ENCODE measurements around the gene ACTL6A.

Gene ACTL6A

DNA sequence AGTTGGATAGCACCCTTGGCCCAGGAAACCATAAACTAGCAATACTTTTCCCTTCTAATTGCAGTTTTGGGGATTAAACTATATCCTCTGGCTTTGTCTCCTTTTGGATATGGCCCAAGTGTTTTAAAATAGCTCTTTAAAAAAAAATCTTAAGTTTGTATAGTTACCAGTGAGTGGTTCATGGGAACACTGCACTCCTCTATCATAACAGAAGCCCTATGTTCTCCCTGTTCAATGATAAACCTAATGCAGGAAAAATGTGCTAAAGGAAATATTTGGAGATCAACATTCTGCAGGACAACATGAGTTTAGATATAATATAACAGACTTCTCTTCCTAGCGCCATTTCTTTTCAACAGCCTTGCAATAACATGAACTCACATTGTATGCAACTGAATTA lies 28.6 kb downstream of the ACTL6A start:
- Histone ChIP-seq H3K9ac (ENCODE audit: low read depth, low read length) (no peak overlapping the region), H3K9me3 (ENCODE audit: control insufficient read depth, insufficient read depth, low read length) (no peaks in the 10 kb centered on the region), H3K4me1 (ENCODE audit: control insufficient read depth, insufficient read depth, low read length) (no peaks in the 10 kb centered on the region), H3K27ac (ENCODE audit: low read depth, low read length) (no peak overlapping the region), H3K27me3 (ENCODE audit: control insufficient read depth, insufficient read depth, low read length) (no peaks in the 10 kb centered on the region), H3K4me3 (ENCODE audit: low read depth, low read length) (no peak overlapping the region), H3K36me3 (ENCODE audit: control insufficient read depth, insufficient read depth, low read length) (peaks cover 97% of the 10 kb centered on the region)

DNA sequence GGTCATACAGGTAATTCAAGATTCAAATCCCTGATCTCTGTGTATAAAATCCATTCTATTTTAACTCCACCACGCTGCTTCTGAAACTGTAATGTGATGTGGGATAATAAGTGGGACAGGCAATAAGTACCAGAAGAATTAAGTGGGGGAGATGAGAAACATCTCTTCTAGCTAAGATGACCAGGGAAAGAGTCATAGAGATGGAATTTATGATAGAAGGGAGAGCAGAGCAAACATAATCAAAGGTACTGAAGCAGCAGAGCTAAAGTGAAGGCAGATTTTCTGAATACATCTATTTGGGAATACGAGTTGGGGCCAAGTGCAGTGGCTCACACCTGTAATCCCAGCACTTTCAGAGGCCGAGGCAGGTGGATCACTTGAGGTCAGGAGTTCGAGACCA lies 36.8 kb downstream of the ACTL6A start:
- H3K4me3 ChIP-seq (ENCODE audit: low read depth, low read length) = no peak overlapping the region
- no peak overlapping the region for H3K9ac ChIP-seq (ENCODE audit: low read depth, low read length)
- H3K4me1 ChIP-seq (ENCODE audit: control insufficient read depth, insufficient read depth, low read length) = no peaks in the 10 kb centered on the region; the same call in 1 of the 2 replicates
- peaks cover 82% of the 10 kb centered on the region for H3K36me3 ChIP-seq (ENCODE audit: control insufficient read depth, insufficient read depth, low read length)
- no peaks in the 10 kb centered on the region for H3K9me3 ChIP-seq (ENCODE audit: control insufficient read depth, insufficient read depth, low read length)
- H3K27ac ChIP-seq (ENCODE audit: low read depth, low read length) = no peak overlapping the region
- no peaks in the 10 kb centered on the region for H3K27me3 ChIP-seq (ENCODE audit: control insufficient read depth, insufficient read depth, low read length)

DNA sequence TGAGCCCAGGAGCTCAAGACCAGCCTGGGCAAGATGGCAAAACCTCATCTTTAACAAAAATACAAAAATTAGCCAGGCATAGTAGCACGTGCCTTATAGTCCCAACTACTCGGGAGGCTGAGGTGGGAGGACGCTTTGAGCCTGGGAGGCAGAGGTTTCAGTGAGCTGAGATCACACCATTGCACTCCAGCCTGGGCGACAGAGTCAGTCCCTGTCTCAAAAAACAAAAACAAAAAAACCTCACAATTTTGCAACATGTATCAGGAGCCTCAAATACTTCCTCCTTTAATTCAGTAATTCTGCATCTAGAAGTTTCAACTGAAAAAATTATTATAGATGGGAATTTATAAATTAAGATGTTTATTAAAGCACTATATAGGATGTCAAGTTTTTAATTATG lies 40.6 kb downstream of the ACTL6A start:
- peak overlapping the region; percentile 81 for H3K4me3 ChIP-seq (ENCODE audit: low read depth, low read length)
- no peak overlapping the region for H3K27ac ChIP-seq (ENCODE audit: low read depth, low read length)
- H3K9ac ChIP-seq (ENCODE audit: low read depth, low read length) = no peak overlapping the region
- H3K9me3 ChIP-seq (ENCODE audit: control insufficient read depth, insufficient read depth, low read length) = no peaks in the 10 kb centered on the region
- peaks cover 53% of the 10 kb centered on the region for H3K36me3 ChIP-seq (ENCODE audit: control insufficient read depth, insufficient read depth, low read length)
- no peaks in the 10 kb centered on the region for H3K27me3 ChIP-seq (ENCODE audit: control insufficient read depth, insufficient read depth, low read length)
- H3K4me1 ChIP-seq (ENCODE audit: control insufficient read depth, insufficient read depth, low read length) = no peaks in the 10 kb centered on the region; the same call in 1 of the 2 replicates

DNA sequence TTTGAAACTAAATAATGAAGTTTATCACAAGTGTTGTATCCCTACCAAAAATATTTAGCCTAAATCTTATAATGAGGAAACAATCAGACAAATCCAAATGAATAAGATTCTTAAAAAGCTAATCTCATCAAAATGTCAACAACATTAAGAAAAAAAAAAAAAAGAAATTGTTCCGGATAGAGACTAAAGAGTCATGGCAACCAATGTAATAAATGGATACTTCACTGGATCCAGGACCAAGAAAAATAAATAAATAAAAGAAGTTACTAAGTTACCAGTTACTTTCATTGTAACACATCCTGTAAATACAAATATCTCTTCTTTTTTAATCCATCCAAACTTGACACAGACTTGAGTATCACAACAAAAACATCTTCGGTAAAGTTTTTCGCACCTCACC lies 41.1 kb downstream of the ACTL6A start:
- Histone ChIP-seq H3K4me3 (ENCODE audit: low read depth, low read length) (peak overlapping the region; percentile 81), H3K36me3 (ENCODE audit: control insufficient read depth, insufficient read depth, low read length) (peaks cover 49% of the 10 kb centered on the region), H3K27ac (ENCODE audit: low read depth, low read length) (peak overlapping the region; percentile 93)

DNA sequence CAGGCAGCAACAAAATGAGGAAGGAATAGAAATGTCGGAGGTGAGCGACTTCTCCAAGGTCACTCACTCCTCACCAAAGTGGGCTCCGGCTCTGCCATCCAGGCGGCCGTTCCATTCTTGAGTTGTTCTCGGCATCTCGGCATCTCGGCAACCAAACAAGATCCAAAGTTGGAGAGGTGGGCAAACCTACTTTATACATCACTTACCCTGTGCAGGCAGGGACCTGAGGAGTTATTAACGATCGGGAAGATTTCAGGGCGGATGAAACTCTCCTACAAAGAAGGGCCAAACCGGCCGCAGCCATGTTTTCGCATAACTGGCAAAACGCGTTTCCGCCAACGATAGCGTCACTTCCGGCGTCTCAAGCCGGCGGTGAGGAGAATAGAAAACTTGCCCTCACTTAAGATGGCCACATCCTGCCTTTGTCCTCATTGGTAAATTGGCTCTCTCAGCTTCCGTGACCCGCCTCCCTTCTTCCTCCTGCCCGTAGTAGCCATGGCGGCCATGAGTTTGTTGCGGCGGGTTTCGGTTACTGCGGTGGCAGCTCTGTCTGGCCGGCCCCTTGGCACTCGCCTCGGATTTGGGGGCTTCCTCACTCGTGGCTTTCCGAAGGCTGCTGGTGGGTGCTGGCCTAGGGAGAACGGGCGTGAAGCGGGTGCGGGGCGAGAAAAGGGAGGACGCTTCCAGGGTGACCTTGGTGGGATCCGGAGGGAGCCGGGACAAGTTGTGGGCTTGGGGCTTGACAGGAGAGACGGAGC lies 41.8 kb downstream of the ACTL6A start, which contains the start of the genes MRPL47 and NDUFB5:
Gene MRPL47, minus strand, starts transcription at position 318 of the 758 bp plus-strand sequence. Its CDS starts 14 bp downstream, at position 304.
Gene NDUFB5, plus strand, starts transcription at position 474 of the 758 bp plus-strand sequence. Its CDS starts 22 bp downstream, at position 496.
- Histone ChIP-seq H3K9ac (ENCODE audit: low read depth, low read length) (peak within 1 kb of the TSS; percentile 92), H3K36me3 (ENCODE audit: control insufficient read depth, insufficient read depth, low read length) (peaks cover 46% of the 10 kb centered on the region), H3K27ac (ENCODE audit: low read depth, low read length) (peak within 1 kb of the TSS; percentile 93), H3K9me3 (ENCODE audit: control insufficient read depth, insufficient read depth, low read length) (no peaks in the 10 kb centered on the region), H3K4me1 (ENCODE audit: control insufficient read depth, insufficient read depth, low read length) (no peaks in the 10 kb centered on the region; the same call in 1 of the 2 replicates), H3K27me3 (ENCODE audit: control insufficient read depth, insufficient read depth, low read length) (no peaks in the 10 kb centered on the region), H3K4me3 (ENCODE audit: low read depth, low read length) (peak within 1 kb of the TSS; percentile 81)

More for the DNA sequence above, 41.1 kb downstream of the ACTL6A start:
- Histone ChIP-seq H3K4me1 (ENCODE audit: control insufficient read depth, insufficient read depth, low read length) (no peaks in the 10 kb centered on the region; the same call in 1 of the 2 replicates), H3K27me3 (ENCODE audit: control insufficient read depth, insufficient read depth, low read length) (no peaks in the 10 kb centered on the region), H3K9me3 (ENCODE audit: control insufficient read depth, insufficient read depth, low read length) (no peaks in the 10 kb centered on the region), H3K9ac (ENCODE audit: low read depth, low read length) (peak overlapping the region; percentile 92)

DNA sequence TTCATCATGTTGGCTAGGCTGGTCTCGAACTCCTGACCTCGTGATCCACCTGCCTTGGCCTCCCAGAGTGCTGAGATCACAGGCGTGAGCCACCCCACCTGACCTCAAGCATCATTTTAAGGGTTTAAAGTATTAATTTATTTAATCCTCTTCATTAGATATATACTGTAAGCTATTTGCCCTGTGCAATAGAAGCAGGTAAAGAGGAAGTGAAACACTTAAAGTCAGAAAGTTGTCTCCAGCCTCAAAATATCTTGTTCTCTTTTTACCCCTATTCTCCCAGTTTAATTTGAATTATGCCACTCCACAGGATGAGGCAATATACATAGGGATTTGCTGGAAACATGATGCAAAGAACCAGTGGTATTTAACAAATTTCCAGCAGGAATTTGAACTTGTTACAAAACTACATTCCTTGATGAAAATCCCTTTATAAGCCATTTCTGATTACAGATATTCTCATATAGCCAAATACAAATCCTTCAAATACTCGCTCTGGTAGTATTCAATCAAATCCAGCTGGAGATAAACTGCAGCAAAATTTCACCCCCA lies 43.9 kb downstream of the ACTL6A start:
- H3K4me3 ChIP-seq (ENCODE audit: low read depth, low read length) = no peak overlapping the region
- no peak overlapping the region for H3K27ac ChIP-seq (ENCODE audit: low read depth, low read length)
- H3K9me3 ChIP-seq (ENCODE audit: control insufficient read depth, insufficient read depth, low read length) = no peaks in the 10 kb centered on the region

DNA sequence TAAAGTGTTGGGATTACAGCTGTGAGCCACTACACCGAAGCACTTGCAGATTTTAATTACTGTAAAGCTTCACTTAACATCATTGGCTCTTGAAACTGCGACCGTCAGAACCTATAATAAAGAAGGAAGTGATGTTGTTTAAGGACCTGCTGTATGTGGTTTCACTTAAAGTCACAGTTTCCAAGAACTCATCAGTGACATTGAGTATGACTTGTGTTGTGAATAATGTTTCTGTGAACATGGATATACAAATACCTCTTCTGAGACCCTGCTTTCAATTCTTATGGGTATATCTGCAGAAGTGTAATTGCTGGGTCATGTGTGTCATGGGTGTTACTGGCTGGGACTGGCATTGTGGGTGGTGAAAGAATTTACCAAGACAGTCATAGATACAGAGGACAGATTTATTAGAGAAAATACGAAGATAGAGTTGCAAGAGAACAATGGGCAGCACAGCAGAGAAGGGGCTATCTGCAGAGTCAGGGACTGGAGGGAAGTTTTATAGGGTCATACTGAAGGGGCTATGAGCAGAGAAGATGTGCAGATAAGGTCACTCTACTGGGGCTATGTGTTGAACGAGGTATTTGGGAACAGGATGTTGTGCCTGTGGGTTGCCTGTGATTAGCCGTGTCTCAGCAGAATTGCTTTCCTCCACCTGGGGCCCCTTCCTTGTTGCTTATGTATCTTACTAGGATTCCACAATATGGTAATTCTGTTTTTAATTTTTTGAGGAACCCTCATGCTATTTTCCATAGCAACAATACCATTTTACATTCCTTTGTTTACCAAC lies 46.4 kb downstream of the ACTL6A start:
- Histone ChIP-seq H3K9me3 (ENCODE audit: control insufficient read depth, insufficient read depth, low read length) (no peaks in the 10 kb centered on the region), H3K27ac (ENCODE audit: low read depth, low read length) (no peak overlapping the region), H3K9ac (ENCODE audit: low read depth, low read length) (no peak overlapping the region), H3K4me1 (ENCODE audit: control insufficient read depth, insufficient read depth, low read length) (no peaks in the 10 kb centered on the region), H3K4me3 (ENCODE audit: low read depth, low read length) (no peak overlapping the region), H3K36me3 (ENCODE audit: control insufficient read depth, insufficient read depth, low read length) (peaks cover 19% of the 10 kb centered on the region), H3K27me3 (ENCODE audit: control insufficient read depth, insufficient read depth, low read length) (no peaks in the 10 kb centered on the region)

More for the DNA sequence above, 43.9 kb downstream of the ACTL6A start:
- Histone ChIP-seq H3K27me3 (ENCODE audit: control insufficient read depth, insufficient read depth, low read length) (no peaks in the 10 kb centered on the region), H3K36me3 (ENCODE audit: control insufficient read depth, insufficient read depth, low read length) (peaks cover 34% of the 10 kb centered on the region), H3K9ac (ENCODE audit: low read depth, low read length) (no peak overlapping the region), H3K4me1 (ENCODE audit: control insufficient read depth, insufficient read depth, low read length) (no peaks in the 10 kb centered on the region; the same call in 1 of the 2 replicates)

DNA sequence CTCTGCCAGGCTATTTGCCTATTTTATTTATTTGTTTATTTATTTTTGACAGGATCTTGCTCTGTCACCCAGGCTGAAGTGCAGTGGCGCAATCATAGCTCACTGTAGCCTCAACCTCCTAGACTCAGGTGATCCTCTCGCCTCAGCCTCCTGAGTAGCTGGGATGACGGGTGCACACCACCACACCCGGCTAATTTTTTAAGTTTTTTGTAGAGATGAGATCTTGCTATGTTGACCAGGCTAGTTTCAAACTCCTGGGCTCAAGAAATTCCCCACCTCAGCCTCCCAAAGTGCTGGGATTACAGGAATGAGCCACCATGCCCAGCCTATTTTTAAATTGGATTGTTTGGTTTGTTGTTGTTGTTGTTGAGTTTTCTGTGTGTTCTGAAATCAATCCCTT lies 47.3 kb downstream of the ACTL6A start:
- Histone ChIP-seq H3K4me1 (ENCODE audit: control insufficient read depth, insufficient read depth, low read length) (no peaks in the 10 kb centered on the region), H3K27me3 (ENCODE audit: control insufficient read depth, insufficient read depth, low read length) (no peaks in the 10 kb centered on the region), H3K9me3 (ENCODE audit: control insufficient read depth, insufficient read depth, low read length) (no peaks in the 10 kb centered on the region), H3K9ac (ENCODE audit: low read depth, low read length) (no peak overlapping the region), H3K4me3 (ENCODE audit: low read depth, low read length) (no peak overlapping the region), H3K27ac (ENCODE audit: low read depth, low read length) (no peak overlapping the region), H3K36me3 (ENCODE audit: control insufficient read depth, insufficient read depth, low read length) (peaks cover 19% of the 10 kb centered on the region)

DNA sequence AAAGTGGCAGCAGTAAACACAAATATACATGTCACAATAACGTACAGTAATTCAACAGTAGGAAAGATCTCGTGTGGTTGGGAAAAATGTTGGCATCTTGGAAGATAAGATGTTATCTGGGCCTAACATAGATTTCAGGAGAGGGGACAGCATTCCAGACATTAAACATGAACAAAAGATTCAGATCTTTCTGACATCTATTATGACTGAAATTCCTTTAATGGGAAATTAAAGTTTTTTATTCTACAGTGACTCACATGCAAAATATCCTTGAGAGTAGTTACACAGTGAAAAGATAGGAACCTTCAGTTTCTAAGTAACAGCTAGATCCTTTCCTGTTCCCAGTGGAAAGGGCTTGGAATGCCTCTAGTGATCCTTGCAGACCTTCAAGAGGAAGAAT lies 51.1 kb downstream of the ACTL6A start:
- Histone ChIP-seq H3K9ac (ENCODE audit: low read depth, low read length) (no peak overlapping the region), H3K27me3 (ENCODE audit: control insufficient read depth, insufficient read depth, low read length) (no peaks in the 10 kb centered on the region), H3K36me3 (ENCODE audit: control insufficient read depth, insufficient read depth, low read length) (peaks cover 32% of the 10 kb centered on the region), H3K4me1 (ENCODE audit: control insufficient read depth, insufficient read depth, low read length) (no peaks in the 10 kb centered on the region), H3K9me3 (ENCODE audit: control insufficient read depth, insufficient read depth, low read length) (no peaks in the 10 kb centered on the region), H3K27ac (ENCODE audit: low read depth, low read length) (no peak overlapping the region), H3K4me3 (ENCODE audit: low read depth, low read length) (no peak overlapping the region)

DNA sequence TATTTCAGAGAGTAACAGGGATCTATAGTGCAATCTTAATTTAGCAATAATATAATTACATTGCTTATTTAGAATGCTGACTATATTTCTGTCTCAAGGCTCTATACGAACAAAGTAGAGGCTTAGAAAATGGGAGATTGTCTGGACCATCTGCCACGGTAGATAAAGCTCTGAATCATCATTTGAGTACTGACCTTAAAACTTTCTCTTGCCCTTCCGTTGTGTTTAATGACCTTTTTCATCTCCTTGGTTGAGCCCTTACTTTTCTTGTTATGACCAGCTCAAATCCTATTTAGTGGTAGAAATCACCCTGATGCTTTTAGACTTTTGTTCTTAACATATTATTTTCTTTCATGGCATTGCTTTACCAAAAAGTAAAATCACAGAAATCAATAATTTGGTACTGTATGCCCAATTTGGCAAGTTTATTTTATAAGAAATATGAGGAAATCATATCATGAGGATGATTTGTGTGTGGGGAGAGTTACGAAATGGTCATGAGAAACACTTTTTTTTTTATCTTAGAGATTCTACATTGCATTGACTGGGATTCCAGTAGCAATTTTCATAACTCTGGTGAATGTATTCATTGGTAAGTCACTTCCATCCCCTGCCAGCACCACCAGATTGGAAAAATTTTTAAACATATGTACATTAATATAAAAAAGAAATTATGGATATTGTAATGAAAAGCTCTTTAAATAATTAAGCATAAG lies 52.9 kb downstream of the ACTL6A start:
- Histone ChIP-seq H3K27ac (ENCODE audit: low read depth, low read length) (no peak overlapping the region), H3K36me3 (ENCODE audit: control insufficient read depth, insufficient read depth, low read length) (peaks cover 27% of the 10 kb centered on the region), H3K9ac (ENCODE audit: low read depth, low read length) (no peak overlapping the region), H3K9me3 (ENCODE audit: control insufficient read depth, insufficient read depth, low read length) (no peaks in the 10 kb centered on the region), H3K4me1 (ENCODE audit: control insufficient read depth, insufficient read depth, low read length) (no peaks in the 10 kb centered on the region), H3K4me3 (ENCODE audit: low read depth, low read length) (no peak overlapping the region), H3K27me3 (ENCODE audit: control insufficient read depth, insufficient read depth, low read length) (no peaks in the 10 kb centered on the region)

Measured in HUES48 (cell line).